GM19351 (cell line): ENCODE measurements around the gene MARVELD2.
A peak's percentile ranks its signal among the peaks of the same experiment; 100 is the strongest.

Source experiments
- ATAC-seq: cut with Tn5 transposase; IDR thresholded peaks from one replicate; pipeline ENCODE4 v1.9.1; 2021; ENCODE audit warnings: mild to moderate bottlenecking, moderate library complexity; ENCODE audit not compliant: unreplicated experiment

The MARVELD2 gene

GRCh38 chr5:69492391-69492922 is 77.5 kb downstream of the MARVELD2 start, which contains the start of gene OCLN:
OCLN (plus strand) TSS chr5:69492790; CDS start chr5:69504245, 11,455 bp downstream.
- ATAC-seq, result peak; percentile 58

- peak; percentile 39 for ATAC-seq
These were observed 78.0 kb downstream of the MARVELD2 start for GRCh38 chr5:69492923-69493395.

GRCh38 chr5:69493396-69494133 is 78.6 kb downstream of the MARVELD2 start:
- ATAC-seq, result peak; percentile 49
